NCI-H510A (cell line): ENCODE data around the gene NMU.
"Not testable (repeated sequence)": the region's sequence is repeated elsewhere in the genome, so short reads cannot be mapped to it uniquely, and the experiment has no call there.

Source experiments
- DNase-seq: peaks from one replicate; lab custom pipeline; 2025; lab: John Stamatoyannopoulos, UW

Gene NMU

GRCh38 chr4:55624063-55624462 lies 12.0 kb downstream of the NMU start:
- DNase-seq: not testable (repeated sequence)

GRCh38 chr4:55618546-55619143 lies 17.5 kb downstream of the NMU start:
- no peak for DNase-seq

GRCh38 chr4:55617587-55618197 lies 18.4 kb downstream of the NMU start:
- no peak for DNase-seq

- DNase-seq: no peak
These were observed 21.1 kb downstream of the NMU start for GRCh38 chr4:55615008-55615407.

GRCh38 chr4:55613621-55614020 lies 22.5 kb downstream of the NMU start:
- DNase-seq: no peak

GRCh38 chr4:55612341-55612740 lies 23.8 kb downstream of the NMU start:
- DNase-seq: no peak

- no peak for DNase-seq
These were observed 24.6 kb downstream of the NMU start for GRCh38 chr4:55611358-55612059.

DNA sequence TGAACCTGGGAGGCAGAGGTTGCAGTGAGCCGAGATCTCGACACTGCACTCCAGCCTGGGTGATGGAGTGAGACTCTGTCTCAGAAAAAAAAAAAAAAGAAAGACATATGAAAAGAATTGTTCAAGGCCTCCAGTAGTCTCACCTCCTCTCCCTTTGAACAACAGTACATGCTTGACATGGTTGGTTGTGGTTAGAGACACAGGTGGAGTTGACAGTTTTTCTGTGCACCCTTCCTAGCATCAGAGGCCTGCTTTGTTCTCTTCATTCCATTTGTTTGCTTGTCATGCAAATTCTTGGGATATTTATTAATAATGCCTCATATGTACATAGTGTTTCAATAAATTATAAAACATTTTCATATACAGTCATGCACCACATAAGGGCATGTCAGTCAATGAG lies 25.7 kb downstream of the NMU start:
- DNase-seq: no peak

- no peak for DNase-seq
These were observed 26.7 kb downstream of the NMU start for GRCh38 chr4:55609393-55609866.

DNA sequence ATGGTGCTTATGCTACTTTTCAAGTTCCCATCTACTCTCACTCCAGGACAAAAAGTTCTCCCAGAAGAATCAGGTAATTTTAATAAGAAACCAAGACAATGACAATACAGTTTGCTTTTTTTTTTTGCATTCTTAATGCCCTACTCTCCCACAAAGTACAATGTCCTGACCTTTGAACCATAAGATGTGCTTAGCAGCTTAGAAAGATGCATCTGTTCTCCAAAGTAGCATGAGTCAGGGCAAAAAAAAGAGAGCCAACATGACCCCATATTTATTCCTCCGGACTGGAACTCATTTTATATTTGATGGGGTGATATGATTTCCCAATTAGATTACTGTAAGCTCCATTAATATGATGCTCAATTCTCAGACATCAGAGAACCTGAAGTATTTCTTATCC lies 27.5 kb downstream of the NMU start:
- DNase-seq: no peak

DNA sequence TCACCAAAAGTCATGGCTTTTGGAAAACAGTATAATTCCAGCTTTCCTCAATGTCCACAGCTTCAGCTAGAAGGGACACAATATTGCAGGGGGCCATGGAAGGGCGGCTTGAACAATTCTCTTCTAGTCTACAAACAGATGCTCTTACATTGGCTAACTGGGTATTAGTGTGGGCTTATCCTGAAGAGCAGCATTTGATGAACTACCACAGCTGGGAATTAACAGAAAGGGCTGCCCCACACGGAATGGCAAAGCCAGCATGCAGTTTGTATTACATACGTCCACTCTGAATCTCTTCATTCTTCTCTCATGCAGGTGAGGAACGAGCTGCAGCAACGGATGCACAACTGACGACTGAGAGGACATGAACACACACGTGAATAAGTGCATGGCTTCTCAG lies 31.1 kb downstream of the NMU start:
- no peak for DNase-seq

GRCh38 chr4:55600640-55601039 lies 35.5 kb downstream of the NMU start:
- DNase-seq: no peak

- no peak for DNase-seq
These were observed 37.5 kb downstream of the NMU start for GRCh38 chr4:55598641-55599040.

GRCh38 chr4:55592014-55592413 lies 44.1 kb downstream of the NMU start, which contains the start of gene PDCL2:
PDCL2 (minus strand) TSS chr4:55592245; CDS start chr4:55592109, 136 bp downstream.
- DNase-seq: no peak

DNA sequence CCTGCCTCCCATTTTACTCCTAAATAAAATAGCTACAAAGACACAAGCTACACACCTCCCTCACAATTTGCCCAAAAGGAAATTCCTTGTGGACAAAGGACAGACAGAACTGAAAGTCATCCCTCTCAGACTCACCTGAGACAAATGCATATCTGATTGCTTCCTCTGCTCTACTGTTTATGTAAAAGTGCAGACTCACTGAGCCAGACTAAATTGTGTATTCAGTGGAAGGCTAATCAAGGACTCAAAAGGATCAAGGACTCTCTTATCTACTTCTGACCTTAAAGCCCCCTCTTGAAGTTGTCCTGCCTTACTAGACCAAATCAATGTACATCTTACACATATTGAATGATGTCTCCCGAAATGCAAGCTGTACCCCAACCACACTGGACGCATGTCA lies 47.9 kb downstream of the NMU start:
- DNase-seq: no peak

- not testable (repeated sequence) for DNase-seq
These were observed 53.3 kb downstream of the NMU start for GRCh38 chr4:55582773-55583172.

DNA sequence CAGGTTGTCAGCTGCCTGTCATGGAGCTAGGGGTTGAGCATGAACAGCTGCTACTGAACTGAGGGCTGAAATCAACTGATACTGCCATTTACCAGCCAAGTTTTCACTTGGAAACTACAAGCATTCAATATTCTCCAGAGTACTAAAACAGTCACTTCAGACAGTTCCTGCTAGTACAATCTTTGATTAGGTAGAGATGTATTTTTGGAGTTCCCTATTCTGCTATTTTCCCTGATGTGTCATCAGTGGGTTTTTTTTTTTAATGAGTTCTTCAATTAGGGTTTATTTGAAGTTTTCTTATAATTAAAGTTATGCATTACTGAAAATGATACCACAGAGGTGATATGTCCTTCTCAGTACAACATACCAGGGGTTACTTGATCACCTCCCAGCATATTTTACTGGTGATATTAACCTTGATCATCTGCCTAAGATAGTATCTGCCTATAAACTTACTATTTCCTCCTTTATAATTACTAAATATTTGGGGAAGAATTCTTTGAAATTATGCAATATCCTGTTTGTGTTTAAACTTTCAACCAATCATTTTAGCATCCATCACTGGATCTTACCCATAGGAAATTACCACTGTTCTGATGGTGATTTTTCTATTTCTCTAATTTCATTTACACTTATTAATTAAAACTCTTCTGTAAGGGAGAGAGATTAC lies 57.6 kb downstream of the NMU start:
- no peak for DNase-seq

DNA sequence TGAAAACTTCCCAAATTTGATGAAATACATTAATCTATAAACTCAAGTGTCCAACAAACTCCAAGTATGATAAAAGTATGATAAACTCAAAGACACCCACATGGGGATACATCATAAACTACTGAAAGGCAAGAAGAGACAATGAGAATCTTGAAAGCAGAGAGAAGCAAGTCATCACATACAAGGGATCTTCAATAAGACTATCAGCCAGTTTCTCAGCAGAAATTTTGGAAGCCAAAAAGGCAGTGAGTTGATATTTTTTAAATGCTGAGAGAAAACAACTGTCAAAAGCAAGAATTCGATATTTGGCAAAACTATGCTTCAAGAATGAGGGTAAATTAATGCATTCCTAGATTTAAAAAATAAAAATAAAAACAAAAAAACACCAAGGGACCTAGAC lies 60.6 kb downstream of the NMU start:
- DNase-seq: no peak

DNA sequence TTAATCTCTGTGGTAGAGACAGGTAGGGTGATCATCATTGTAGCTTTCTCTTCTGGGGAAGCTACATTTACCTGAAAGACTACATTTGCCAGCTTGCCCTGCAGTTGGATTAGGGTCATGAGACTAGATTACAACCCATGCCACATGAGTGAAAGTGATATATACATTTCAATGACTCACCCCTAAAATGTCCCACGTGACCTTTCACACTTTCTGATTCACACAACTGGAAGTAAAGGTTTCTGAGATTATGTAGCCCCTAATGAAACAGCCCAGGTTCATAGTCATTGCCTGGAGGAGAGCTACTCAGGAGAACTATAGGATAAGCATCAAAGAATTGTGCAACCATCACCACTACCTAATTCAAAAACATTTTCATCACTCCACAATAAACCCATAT lies 61.8 kb downstream of the NMU start:
- DNase-seq: no peak

- DNase-seq: no peak
These were observed 64.3 kb downstream of the NMU start for GRCh38 chr4:55571806-55572205.

GRCh38 chr4:55568905-55569504 lies 67.1 kb downstream of the NMU start:
- no peak for DNase-seq

- DNase-seq: no peak
These were observed 74.2 kb downstream of the NMU start for GRCh38 chr4:55561889-55562288.
